ENCODE measurements around the gene TBC1D7.

The TBC1D7 gene

GRCh38 chr6:13263669-13264068 lies 64.7 kb downstream of the TBC1D7 start:
- DNase-seq, result no peak

- DNase-seq, result no peak
Observed at GRCh38 chr6:13262302-13263230, 65.8 kb downstream of the TBC1D7 start.

GRCh38 chr6:13261464-13261994 lies 66.8 kb downstream of the TBC1D7 start:
- DNase-seq, result peak; percentile 82

GRCh38 chr6:13260831-13261230 lies 67.5 kb downstream of the TBC1D7 start:
- DNase-seq, result no peak

DNA sequence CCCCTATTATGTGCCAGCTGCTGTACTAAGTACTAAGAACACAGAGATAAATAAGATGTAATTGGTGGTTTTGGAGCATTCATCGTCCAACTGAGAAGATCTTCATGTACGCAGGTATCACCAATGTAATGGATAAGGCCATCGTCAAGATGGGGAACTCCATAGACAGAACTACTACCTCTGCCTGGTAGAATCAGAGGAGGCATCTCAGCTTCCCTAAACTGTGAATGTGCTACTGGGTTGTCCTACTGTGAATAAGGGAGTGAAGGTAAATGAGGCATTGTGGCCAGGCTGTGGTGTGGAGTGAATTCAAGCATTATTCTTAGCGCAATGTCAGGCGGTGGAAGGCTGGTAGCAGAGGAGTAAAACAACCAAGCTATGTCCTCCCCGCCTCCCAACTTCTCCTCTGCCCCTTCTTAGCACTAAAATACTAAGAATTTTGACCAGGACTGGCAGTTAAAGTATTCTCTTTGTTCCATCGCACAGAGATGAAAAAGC lies 68.2 kb downstream of the TBC1D7 start:
- DNase-seq, result no peak

- no peak for DNase-seq
Observed at GRCh38 chr6:13259393-13259792, 68.9 kb downstream of the TBC1D7 start.

DNA sequence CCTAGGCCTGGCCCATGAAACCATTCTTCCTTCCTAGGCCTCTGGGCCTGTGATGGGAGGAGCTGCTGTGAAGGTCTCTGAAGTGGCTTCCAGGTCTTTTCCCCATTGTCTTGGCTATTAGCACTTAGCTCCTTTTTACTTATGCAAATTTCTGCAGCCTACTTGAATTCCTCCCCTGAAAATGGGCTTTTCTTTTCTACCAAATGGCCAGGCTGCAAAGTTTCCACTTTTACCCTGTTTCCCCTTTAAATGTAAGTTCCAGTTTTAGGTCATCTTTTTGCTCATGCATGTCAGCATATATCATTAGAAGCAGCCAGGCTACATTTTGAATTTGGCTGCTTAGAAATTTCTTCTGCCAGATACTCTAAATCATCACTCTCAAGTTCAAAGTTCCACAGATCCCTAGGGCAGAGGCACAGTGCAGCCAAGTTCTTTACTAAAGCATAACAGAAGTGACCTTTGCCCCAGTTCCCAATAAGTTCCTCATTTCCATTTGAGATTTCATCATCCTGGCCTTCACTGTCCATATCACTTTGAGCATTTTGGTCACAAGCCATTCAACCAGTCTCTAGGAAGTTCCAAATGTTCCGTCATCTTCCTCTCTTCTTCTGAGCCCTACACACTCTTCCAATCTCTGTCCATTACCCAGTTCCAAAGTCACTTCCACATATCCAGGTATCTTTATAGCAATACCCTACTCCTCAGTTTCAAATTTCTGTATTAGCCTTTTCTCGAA lies 71.9 kb downstream of the TBC1D7 start:
- DNase-seq, result peak; percentile 92

Measured in inflammatory macrophage treated with lipopolysaccharide for 4 hours (primary cell).